Parathyroid adenoma (tissue), 2 donors: ENCODE data around the gene CDYL2.

Experiments used
- H2AFZ ChIP-seq: fragments of 300-600 bp; sonication (generic); one replicate; pipeline ENCODE4 v1.7.0; 2017; ENCODE audit warnings: antibody characterized with exemption, mild to moderate bottlenecking
- H3K27ac ChIP-seq: fragments of 300-600 bp; sonication (generic); one replicate; pipeline ENCODE4 v1.7.0; 2017
- H3K27me3 ChIP-seq: fragments of 300-600 bp; sonication (generic); one replicate; pipeline ENCODE4 v1.7.0; 2017; ENCODE audit warnings: low read length; ENCODE audit not compliant: control insufficient read depth, insufficient read depth
- H3K36me3 ChIP-seq: fragments of 300-600 bp; sonication (generic); one replicate; pipeline ENCODE4 v1.7.0; 2017; ENCODE audit warnings: low read length; ENCODE audit not compliant: control insufficient read depth, insufficient read depth
- H3K4me1 ChIP-seq: fragments of 300-600 bp; sonication (generic); one replicate; pipeline ENCODE4 v1.7.0; 2017; ENCODE audit warnings: control low read depth
- H3K4me2 ChIP-seq: fragments of 300-600 bp; sonication (generic); one replicate; pipeline ENCODE4 v1.7.0; 2017; ENCODE audit warnings: low read length
- H3K4me3 ChIP-seq: fragments of 300-600 bp; sonication (generic); one replicate; pipeline ENCODE4 v1.7.0; 2017; ENCODE audit warnings: low read depth, low read length
- H3K79me2 ChIP-seq: fragments of 300-600 bp; sonication (generic); one replicate; pipeline ENCODE4 v1.7.0; 2017; ENCODE audit warnings: control low read depth
- H3K9ac ChIP-seq: fragments of 300-600 bp; sonication (generic); one replicate; pipeline ENCODE4 v1.7.0; 2017; ENCODE audit warnings: mild to moderate bottlenecking
- H3K9me3 ChIP-seq: fragments of 300-600 bp; sonication (generic); one replicate; pipeline ENCODE4 v1.7.0; 2017; ENCODE audit warnings: low read length; ENCODE audit not compliant: control insufficient read depth
- CTCF ChIP-seq: fragments of 300-600 bp; sonication (generic); IDR thresholded peaks from one replicate; pipeline ENCODE4 v1.7.0; 2017; ENCODE audit warnings: antibody characterized with exemption, mild to moderate bottlenecking
- donor health status: primary hyperparathyroidism.

Gene CDYL2

GRCh38 chr16:80692270-80692669, 112.1 kb downstream of the CDYL2 start:
- no peak overlapping the region for H3K4me2 ChIP-seq
- H3K27ac ChIP-seq: no peak overlapping the region
- H3K9ac ChIP-seq: no peak overlapping the region
- no peaks in the 10 kb centered on the region for H3K36me3 ChIP-seq
- H2AFZ ChIP-seq: no peak overlapping the region
- H3K4me3 ChIP-seq: no peak overlapping the region
- no peaks in the 10 kb centered on the region for H3K9me3 ChIP-seq
- no peaks in the 10 kb centered on the region for H3K27me3 ChIP-seq
- peaks cover 2% of the 10 kb centered on the region for H3K4me1 ChIP-seq
- no peaks in the 10 kb centered on the region for H3K79me2 ChIP-seq
- TF ChIP-seq CTCF: no peak

GRCh38 chr16:80691111-80691741, 113.2 kb downstream of the CDYL2 start:
- no peaks in the 10 kb centered on the region for H3K79me2 ChIP-seq
- no peak for TF ChIP-seq CTCF

GRCh38 chr16:80689487-80689886, 114.9 kb downstream of the CDYL2 start:
- Histone ChIP-seq H3K4me3 (no peak overlapping the region), H3K79me2 (no peaks in the 10 kb centered on the region), H3K9me3 (no peaks in the 10 kb centered on the region), H3K27me3 (no peaks in the 10 kb centered on the region), H2AFZ (no peak overlapping the region), H3K36me3 (no peaks in the 10 kb centered on the region), H3K27ac (no peak overlapping the region), H3K4me2 (no peak overlapping the region), H3K9ac (no peak overlapping the region), H3K4me1 (peaks cover 2% of the 10 kb centered on the region)
- no peak for TF ChIP-seq CTCF

More at GRCh38 chr16:80691111-80691741, 113.2 kb downstream of the CDYL2 start:
- Histone ChIP-seq H3K9ac (no peak overlapping the region), H3K4me2 (no peak overlapping the region), H3K27ac (no peak overlapping the region), H3K27me3 (no peaks in the 10 kb centered on the region), H3K4me3 (no peak overlapping the region), H3K9me3 (no peaks in the 10 kb centered on the region), H2AFZ (no peak overlapping the region), H3K4me1 (peaks cover 2% of the 10 kb centered on the region), H3K36me3 (no peaks in the 10 kb centered on the region)

GRCh38 chr16:80687606-80688005, 116.8 kb downstream of the CDYL2 start:
- no peak overlapping the region for H3K4me3 ChIP-seq
- H3K27ac ChIP-seq: no peak overlapping the region
- TF ChIP-seq CTCF: no peak
- H3K4me2 ChIP-seq: no peak overlapping the region
- H2AFZ ChIP-seq: no peak overlapping the region
- no peaks in the 10 kb centered on the region for H3K36me3 ChIP-seq
- H3K4me1 ChIP-seq: peaks cover 2% of the 10 kb centered on the region
- H3K79me2 ChIP-seq: no peaks in the 10 kb centered on the region
- H3K9me3 ChIP-seq: no peaks in the 10 kb centered on the region
- H3K27me3 ChIP-seq: no peaks in the 10 kb centered on the region
- H3K9ac ChIP-seq: no peak overlapping the region

GRCh38 chr16:80684906-80685305, 119.5 kb downstream of the CDYL2 start:
- no peak for TF ChIP-seq CTCF
- no peaks in the 10 kb centered on the region for H3K36me3 ChIP-seq

More at GRCh38 chr16:80684906-80685305, 119.5 kb downstream of the CDYL2 start:
- Histone ChIP-seq H3K4me2 (no peak overlapping the region), H3K4me1 (peaks cover 2% of the 10 kb centered on the region), H3K27me3 (no peaks in the 10 kb centered on the region), H3K27ac (no peak overlapping the region), H3K9me3 (no peaks in the 10 kb centered on the region), H3K9ac (no peak overlapping the region), H3K79me2 (no peaks in the 10 kb centered on the region), H2AFZ (no peak overlapping the region), H3K4me3 (no peak overlapping the region)
